Testis (tissue), 3 donors: ENCODE measurements around the gene ROPN1. TPM values are rescaled to one million over a fixed set of nuclear protein-coding genes. Genes with fewer than 3 reads are reported as not detected.

Experiments
- DNase-seq: peaks from one replicate; pipeline ENCODE4 v3.0.0-alpha.2; 2019
- H3K27ac ChIP-seq, 2 donors: fragments of 200-600 bp; sonication (generic); one replicate each; pipeline ENCODE4 v1.5.1; 2019
- H3K27me3 ChIP-seq: fragments of 200-600 bp; sonication (generic); one replicate; pipeline ENCODE4 v1.5.1; 2019
- H3K36me3 ChIP-seq: fragments of 200-600 bp; sonication (generic); one replicate; pipeline ENCODE4 v1.5.1; 2017; ENCODE audit warnings: low read depth; ENCODE audit errors: missing control alignments
- H3K4me1 ChIP-seq: fragments of 200-600 bp; sonication (generic); one replicate; pipeline ENCODE4 v1.5.1; 2019
- H3K4me3 ChIP-seq, 2 donors: fragments of 200-600 bp; sonication (generic); one replicate each; pipeline ENCODE4 v1.5.1; 2017 to 2019
- H3K9me3 ChIP-seq: fragments of 200-600 bp; sonication (generic); one replicate; pipeline ENCODE4 v1.5.1; 2017
- POLR2A ChIP-seq: fragments of 450-650 bp; IDR thresholded peaks from one replicate; pipeline ENCODE4 v1.6.1; 2017; ENCODE audit warnings: antibody characterized with exemption, mild to moderate bottlenecking, moderate library complexity
- WGBS, 2 donors: methylation state at CpG; one replicate each; pipeline ENCODE4 v1.1.5; 2018; 5-methylcytosine and 5-hydroxymethylcytosine counted together
- intact Hi-C: fragments of 100-400 bp; cut with DNase I; formaldehyde crosslinking; loops from one replicate; pipeline ENCODE4 v1.15.1; 2023; ENCODE audit warnings: low total_unique reads
- polyA plus RNA-seq: library from polyadenylated mRNA; stranded (reverse); fragments of 350-450 nt; fragmentation: Illumina TruSeq; extraction: RNeasy Lipid Tissue Mini Kit (QIAGEN cat#74804); gene quantifications from one replicate; pipeline ENCODE4 v1.2.3, GENCODE V29; 2014; ENCODE audit warnings: low read depth, low replicate concordance; ENCODE audit not compliant: insufficient read depth
- total RNA-seq, 2 donors: library from RNA; depleted of rRNA; stranded (reverse); fragments of >200 nt; gene quantifications; one replicate each; pipeline ENCODE4 v1.2.3, GENCODE V29; 2016
- TF ChIP-seq, protein P1 (sequence below), 3 experiments: fragments of 450-650 bp in 2 of 3; fragments of 200-600 bp in 1 of 3; sonication (generic) in 1 of 3; IDR thresholded peaks; one replicate each; pipeline ENCODE4 v1.5.1; 2016 to 2019; ENCODE audit warnings: antibody characterized with exemption in 3 of 3, mild to moderate bottlenecking in 2 of 3, moderate library complexity in 1 of 3

The ROPN1 gene
- total and polyA plus RNA-seq, 3 donors from 2014 or later: 80.8 to 374 (median 139) TPM

DNA sequence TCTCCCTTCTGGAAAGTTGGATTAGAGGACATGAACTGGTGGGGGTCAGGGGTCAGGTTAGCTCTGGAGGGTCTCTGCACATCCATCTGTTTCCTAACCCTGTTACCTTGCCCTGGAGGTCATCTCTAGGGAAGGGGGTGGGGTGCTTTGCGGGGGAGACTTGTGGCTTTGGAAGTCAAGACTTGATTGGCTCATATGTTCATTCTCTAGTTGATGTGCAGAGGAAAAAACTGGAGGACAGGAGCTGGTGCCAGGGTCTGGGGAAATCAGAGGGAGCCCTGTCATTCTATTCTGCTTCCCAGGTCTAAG, 42.9 kb upstream of the ROPN1 start:
- intact Hi-C loops: no loop called here
- no peak for TF ChIP-seq POLR2A
- TF ChIP-seq, protein P1, sequence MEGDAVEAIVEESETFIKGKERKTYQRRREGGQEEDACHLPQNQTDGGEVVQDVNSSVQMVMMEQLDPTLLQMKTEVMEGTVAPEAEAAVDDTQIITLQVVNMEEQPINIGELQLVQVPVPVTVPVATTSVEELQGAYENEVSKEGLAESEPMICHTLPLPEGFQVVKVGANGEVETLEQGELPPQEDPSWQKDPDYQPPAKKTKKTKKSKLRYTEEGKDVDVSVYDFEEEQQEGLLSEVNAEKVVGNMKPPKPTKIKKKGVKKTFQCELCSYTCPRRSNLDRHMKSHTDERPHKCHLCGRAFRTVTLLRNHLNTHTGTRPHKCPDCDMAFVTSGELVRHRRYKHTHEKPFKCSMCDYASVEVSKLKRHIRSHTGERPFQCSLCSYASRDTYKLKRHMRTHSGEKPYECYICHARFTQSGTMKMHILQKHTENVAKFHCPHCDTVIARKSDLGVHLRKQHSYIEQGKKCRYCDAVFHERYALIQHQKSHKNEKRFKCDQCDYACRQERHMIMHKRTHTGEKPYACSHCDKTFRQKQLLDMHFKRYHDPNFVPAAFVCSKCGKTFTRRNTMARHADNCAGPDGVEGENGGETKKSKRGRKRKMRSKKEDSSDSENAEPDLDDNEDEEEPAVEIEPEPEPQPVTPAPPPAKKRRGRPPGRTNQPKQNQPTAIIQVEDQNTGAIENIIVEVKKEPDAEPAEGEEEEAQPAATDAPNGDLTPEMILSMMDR (IDR thresholded peaks at IDR 0.05): no peak
- 10 to 42% methylated on average over 1 of the region's 1 CpG for WGBS, 2 donors
- Histone ChIP-seq H3K4me3 (peak overlapping the region in 1 of 2 donors; percentile 76), H3K27ac (no peak overlapping the region), H3K9me3 (no peaks in the 10 kb centered on the region), H3K36me3 (no peaks in the 10 kb centered on the region), H3K27me3 (no peaks in the 10 kb centered on the region), H3K4me1 (peaks cover 6% of the 10 kb centered on the region)
- no peak for DNase-seq

DNA sequence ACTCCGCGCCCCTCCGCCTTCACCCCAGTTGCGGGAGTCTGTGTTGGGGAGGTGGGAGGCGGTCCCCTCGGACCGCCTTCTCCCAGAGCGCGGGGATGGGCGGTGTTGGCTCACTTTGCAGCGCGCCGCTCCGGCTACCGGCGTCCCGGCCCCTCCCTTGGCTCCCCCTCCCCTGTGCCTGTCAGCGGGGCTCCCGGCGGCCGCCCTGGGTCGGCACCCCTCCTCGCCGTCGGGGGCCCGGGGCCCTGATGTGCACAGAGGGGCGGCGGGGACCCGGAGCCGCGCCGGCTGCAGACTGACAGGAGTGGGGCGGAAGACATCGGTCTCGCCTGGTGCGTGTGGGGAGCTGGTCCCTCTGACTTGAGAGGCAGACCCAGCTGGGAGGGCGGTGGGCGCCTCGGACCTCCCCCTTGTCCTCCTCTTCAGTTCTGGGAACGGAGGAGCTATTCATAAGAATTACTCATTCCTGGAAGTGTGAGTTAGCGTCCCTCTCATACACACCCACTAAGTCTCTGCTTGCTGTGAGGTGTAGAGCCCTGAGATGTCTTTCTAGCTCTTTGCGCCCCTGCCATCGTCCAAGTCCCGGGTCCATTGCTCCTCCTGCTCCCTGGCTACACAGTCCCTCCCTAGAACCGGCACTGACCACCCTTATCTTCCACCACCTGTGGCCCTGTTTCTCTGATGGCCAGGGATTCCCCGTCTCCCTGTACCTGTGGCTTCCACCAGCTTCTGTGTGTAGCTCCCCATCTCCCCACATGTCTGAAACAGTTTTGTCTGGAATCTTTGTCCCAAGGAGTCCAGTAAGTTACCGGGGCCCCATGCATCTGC, 42.3 kb upstream of the ROPN1 start:
- Histone ChIP-seq H3K27me3 (no peaks in the 10 kb centered on the region), H3K4me1 (peaks cover 6% of the 10 kb centered on the region), H3K9me3 (no peaks in the 10 kb centered on the region), H3K4me3 (peak overlapping the region; percentile 74 to 76), H3K27ac (peak overlapping the region; percentile 74 to 88), H3K36me3 (no peaks in the 10 kb centered on the region)
- intact Hi-C loops: no loop called here
- 2 to 7% methylated on average over 12 to 45 of the region's 47 CpGs for WGBS, 2 donors
- no peak for DNase-seq
- no peak for TF ChIP-seq POLR2A
- TF ChIP-seq, protein P1 (IDR thresholded peaks at IDR 0.05): no peak

DNA sequence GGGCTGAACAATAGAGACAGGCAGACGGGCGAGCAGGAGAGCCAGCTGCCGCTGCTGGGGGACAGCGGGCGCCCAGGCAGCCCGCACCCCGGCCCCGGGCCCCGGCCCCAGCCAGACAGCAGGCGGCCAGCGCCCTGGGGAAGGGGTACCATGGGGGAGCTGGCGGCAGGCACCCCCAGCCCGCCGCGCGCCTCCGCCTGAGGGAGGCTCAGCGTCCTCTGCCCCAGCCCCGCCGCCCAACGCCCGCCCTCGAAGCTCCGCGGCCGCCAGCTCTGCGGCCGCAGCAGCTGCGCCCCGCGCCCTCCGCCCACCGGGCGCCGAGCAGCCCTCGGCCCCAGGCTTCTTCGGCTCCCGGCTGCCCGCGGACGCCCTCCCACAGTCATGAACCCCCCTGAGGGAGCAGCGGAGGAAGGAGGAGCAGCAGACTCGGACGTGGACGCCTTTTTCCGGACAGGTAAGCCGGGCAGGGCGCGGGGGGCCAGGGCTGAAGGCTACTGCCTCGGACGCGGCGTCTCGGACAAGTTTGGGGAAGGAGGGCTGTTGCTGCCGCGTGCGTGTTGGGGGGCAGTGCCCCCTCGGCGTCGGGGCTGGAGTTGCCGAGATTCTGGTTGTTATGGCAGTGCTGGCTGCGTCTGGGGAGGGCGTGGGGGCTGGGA, 41.6 kb upstream of the ROPN1 start, which contains the start of gene KALRN:
KALRN (plus strand) TSS at position 10 of the 656 bp plus-strand sequence.
- Histone ChIP-seq H3K36me3 (no peaks in the 10 kb centered on the region), H3K27ac (peak within 1 kb of the TSS; percentile 74 to 88), H3K9me3 (no peaks in the 10 kb centered on the region), H3K4me1 (peaks cover 6% of the 10 kb centered on the region), H3K27me3 (no peaks in the 10 kb centered on the region), H3K4me3 (peak within 1 kb of the TSS; percentile 74 to 76)
- TF ChIP-seq, protein P1 (IDR thresholded peaks at IDR 0.05): no peak
- TF ChIP-seq POLR2A: no peak
- no peak for DNase-seq
- WGBS, 2 donors: 1% methylated on average over 25 to 34 of the region's 63 CpGs
- intact Hi-C loops: no loop called here

DNA sequence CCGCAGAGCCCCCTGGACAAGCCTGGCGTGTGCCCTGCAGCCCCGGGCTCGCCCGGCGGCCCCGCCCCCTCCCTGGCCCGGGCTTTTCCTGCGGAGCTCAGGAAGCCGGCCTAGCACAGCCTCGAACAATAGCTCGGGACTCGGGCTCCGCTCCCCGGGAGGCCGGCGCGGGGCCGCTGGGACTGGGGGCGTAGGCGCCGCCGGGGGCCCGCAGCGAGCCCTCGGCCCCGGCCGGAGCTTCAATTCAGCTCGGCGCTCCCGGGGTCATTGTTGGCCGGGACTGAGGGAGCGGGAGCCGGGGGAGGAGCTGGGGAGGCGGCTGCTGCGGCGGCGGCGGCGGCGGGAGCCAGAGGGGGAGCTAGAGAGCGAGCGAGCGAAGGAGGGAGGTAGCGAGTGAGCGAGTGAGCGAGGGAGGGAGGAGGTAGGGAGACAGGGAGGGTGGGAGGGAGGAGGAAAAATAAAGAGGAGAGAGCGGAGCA, 41.0 kb upstream of the ROPN1 start:
- peak overlapping the region; percentile 74 to 76 for H3K4me3 ChIP-seq
- H3K9me3 ChIP-seq: no peaks in the 10 kb centered on the region
- 0 to 1% methylated on average over 14 to 42 of the region's 48 CpGs for WGBS, 2 donors
- DNase-seq: peak; percentile 88
- no peaks in the 10 kb centered on the region for H3K27me3 ChIP-seq
- H3K27ac ChIP-seq: peak overlapping the region; percentile 74 to 88
- TF ChIP-seq POLR2A: no peak
- TF ChIP-seq, protein P1 (IDR thresholded peaks at IDR 0.05): peak; percentile 57 to 69 (median 68)
- H3K36me3 ChIP-seq: no peaks in the 10 kb centered on the region
- peaks cover 6% of the 10 kb centered on the region for H3K4me1 ChIP-seq
- intact Hi-C loops: no loop called here
